IMR-90 (cell line): ENCODE data around the gene SVEP1. TPM values are rescaled to one million over a fixed set of nuclear protein-coding genes. Genes with fewer than 3 reads are reported as not detected.

Source experiments
- ATAC-seq: fragments of 200-7000 bp; cut with Tn5 transposase; 2 replicates; pipeline ENCODE4 v1.9.1; 2020; ENCODE audit warnings: low read depth, mild to moderate bottlenecking, moderate library complexity
- BruUV-seq: library from RNA; stranded (reverse); fragments of 400-500 nt; replicated peaks from 2 replicates; lab custom pipeline; 2021; lab: Mats Ljungman, UMichigan
- CTCF ChIA-PET: fragments of 300-600 bp; formaldehyde crosslinking; extraction: SDS; loops from one replicate; lab custom pipeline; 2021; ENCODE audit warnings: antibody characterized with exemption; lab: Yijun Ruan, JAX
- POLR2A ChIA-PET: fragments of 300-600 bp; sonication (Branson Sonifier 250); formaldehyde crosslinking; loops from one replicate; lab custom pipeline; 2022; ENCODE audit warnings: antibody characterized with exemption; ENCODE audit not compliant: unreplicated experiment; lab: Charles Lee
- DNase-seq: peaks from one replicate; pipeline ENCODE4 v3.0.0; 2013
- H2AFZ ChIP-seq: replicated peaks from 2 replicates; pipeline ENCODE3; 2013; ENCODE audit warnings: low read length, mild to moderate bottlenecking; ENCODE audit not compliant: poor library complexity
- H2AK5ac ChIP-seq: 2 replicates; pipeline ENCODE4 v1.6.1; 2013; ENCODE audit warnings: low read depth, low read length, inconsistent platforms
- H2AK9ac ChIP-seq: replicated peaks from 2 replicates; pipeline ENCODE3; 2013; ENCODE audit warnings: mild to moderate bottlenecking, low read depth, low read length, moderate library complexity; ENCODE audit not compliant: poor library complexity
- H2BK120ac ChIP-seq: 2 replicates; pipeline ENCODE4 v1.6.1; 2013; ENCODE audit warnings: low read depth, low read length, inconsistent platforms
- H2BK15ac ChIP-seq: 3 replicates; pipeline ENCODE4 v1.6.1; 2013; ENCODE audit warnings: low read depth, low read length, inconsistent platforms
- H2BK20ac ChIP-seq: 2 replicates; pipeline ENCODE4 v1.6.1; 2013; ENCODE audit warnings: low read depth, mild to moderate bottlenecking, inconsistent platforms, low read length, moderate library complexity
- H2BK5ac ChIP-seq: 2 replicates; pipeline ENCODE4 v1.6.1; 2013; ENCODE audit warnings: mild to moderate bottlenecking, low read depth, low read length, inconsistent platforms; ENCODE audit not compliant: poor library complexity, severe bottlenecking
- H3K14ac ChIP-seq: replicated peaks from 2 replicates; pipeline ENCODE4 v1.6.1; 2013; ENCODE audit warnings: low read depth, low read length, inconsistent platforms
- H3K18ac ChIP-seq: 2 replicates; pipeline ENCODE4 v1.6.1; 2013; ENCODE audit warnings: low read depth, low read length, control low read depth
- H3K23ac ChIP-seq: 2 replicates; pipeline ENCODE4 v1.6.1; 2013; ENCODE audit warnings: low read depth, low read length, inconsistent platforms
- H3K27ac ChIP-seq: 2 replicates; pipeline ENCODE4 v1.5.1; 2013; ENCODE audit warnings: mild to moderate bottlenecking, control low read depth, low read length; ENCODE audit not compliant: insufficient read depth
- H3K27me3 ChIP-seq: 2 replicates; pipeline ENCODE4 v1.6.1; 2013; ENCODE audit warnings: low read length; ENCODE audit not compliant: control insufficient read depth, insufficient read depth
- H3K36me3 ChIP-seq: 2 replicates; pipeline ENCODE4 v1.6.1; 2013; ENCODE audit warnings: low read length, mixed read lengths; ENCODE audit not compliant: control insufficient read depth, insufficient read depth
- H3K4ac ChIP-seq: 2 replicates; pipeline ENCODE4 v1.6.1; 2013; ENCODE audit warnings: low read depth, low read length, inconsistent platforms
- H3K4me1 ChIP-seq: 2 replicates; pipeline ENCODE4 v1.6.1; 2013; ENCODE audit warnings: low read length, mixed read lengths; ENCODE audit not compliant: control insufficient read depth, insufficient read depth
- H3K4me2 ChIP-seq: 2 replicates; pipeline ENCODE4 v1.6.1; 2013; ENCODE audit warnings: low read depth, mild to moderate bottlenecking, control low read depth, low read length, moderate library complexity
- H3K4me3 ChIP-seq: 2 replicates; pipeline ENCODE4 v1.5.1; 2013; ENCODE audit warnings: low read depth, mild to moderate bottlenecking, control low read depth, low read length, moderate library complexity; ENCODE audit not compliant: insufficient read depth
- H3K56ac ChIP-seq: 2 replicates; pipeline ENCODE4 v1.6.1; 2013; ENCODE audit warnings: low read length, inconsistent platforms; ENCODE audit not compliant: insufficient read depth; ENCODE audit errors: extremely low read depth
- H3K79me1 ChIP-seq, 2 experiments: 2 replicates each; pipeline ENCODE4 v1.6.1; 2013; ENCODE audit warnings: low read length in 2 of 2, inconsistent platforms in 1 of 2, low read depth in 1 of 2
- H3K9ac ChIP-seq: 2 replicates; pipeline ENCODE4 v1.6.1; 2013; ENCODE audit warnings: low read depth, low read length, control low read depth
- H3K9me1 ChIP-seq: 2 replicates; pipeline ENCODE4 v1.6.1; 2013; ENCODE audit warnings: low read length, inconsistent platforms; ENCODE audit not compliant: insufficient read depth
- H3K9me3 ChIP-seq: 2 replicates; pipeline ENCODE4 v1.6.1; 2013; ENCODE audit warnings: low read length; ENCODE audit not compliant: control insufficient read depth, insufficient read depth
- H4K20me1 ChIP-seq: 2 replicates; pipeline ENCODE4 v1.6.1; 2013; ENCODE audit warnings: low read length, inconsistent platforms; ENCODE audit not compliant: insufficient read depth
- H4K5ac ChIP-seq: 2 replicates; pipeline ENCODE4 v1.6.1; 2013; ENCODE audit warnings: mild to moderate bottlenecking, low read depth, low read length, control low read depth
- H4K8ac ChIP-seq, 2 experiments: 2 replicates each; pipeline ENCODE4 v1.6.1; 2013; ENCODE audit warnings: low read depth in 2 of 2, low read length in 2 of 2, control low read depth in 1 of 2, inconsistent platforms in 1 of 2
- H4K91ac ChIP-seq: 2 replicates; pipeline ENCODE4 v1.6.1; 2013; ENCODE audit warnings: low read depth, low read length, inconsistent platforms; ENCODE audit not compliant: insufficient read depth
- BHLHE40 ChIP-seq: fragments of 150-350 bp; IDR thresholded peaks from 2 replicates; pipeline ENCODE4 v1.6.1; 2016; ENCODE audit warnings: mild to moderate bottlenecking, low read depth, low read length
- CEBPB ChIP-seq: IDR thresholded peaks from 2 replicates; pipeline ENCODE4 v1.6.1; 2012; ENCODE audit warnings: low read depth, low read length, improper control_type of control experiment
- CHD1 ChIP-seq: IDR thresholded peaks from 2 replicates; pipeline ENCODE4 v1.6.1; 2012; ENCODE audit warnings: low read depth, low read length, improper control_type of control experiment
- CTCF ChIP-seq: conservative IDR thresholded peaks from 2 replicates; pipeline ENCODE4 v1.5.1; 2012; ENCODE audit warnings: mild to moderate bottlenecking, low read depth, low read length, improper control_type of control experiment
- FOS ChIP-seq: fragments of 150-350 bp; IDR thresholded peaks from 2 replicates; pipeline ENCODE4 v1.6.1; 2016; ENCODE audit warnings: low read depth, low read length
- MAFK ChIP-seq: IDR thresholded peaks from 2 replicates; pipeline ENCODE4 v1.6.1; 2012; ENCODE audit warnings: low read depth, low read length, improper control_type of control experiment
- MAZ ChIP-seq: IDR thresholded peaks from 2 replicates; pipeline ENCODE4 v1.6.1; 2012; ENCODE audit warnings: low read depth, mild to moderate bottlenecking, low read length, improper control_type of control experiment, moderate library complexity, borderline replicate concordance
- MXI1 ChIP-seq: IDR thresholded peaks from 2 replicates; pipeline ENCODE4 v1.6.1; 2012; ENCODE audit warnings: low read depth, mild to moderate bottlenecking, low read length, moderate library complexity, borderline replicate concordance
- NFE2L2 ChIP-seq: fragments of 150-350 bp; IDR thresholded peaks from 2 replicates; pipeline ENCODE4 v1.6.1; 2016; ENCODE audit warnings: low read depth, mild to moderate bottlenecking, low read length
- POLR2A ChIP-seq: IDR thresholded peaks from 2 replicates; pipeline ENCODE4 v1.6.1; 2012; ENCODE audit warnings: mild to moderate bottlenecking, low read depth, low read length
- RAD21 ChIP-seq: IDR thresholded peaks from 2 replicates; pipeline ENCODE4 v1.6.1; 2012; ENCODE audit warnings: low read length, improper control_type of control experiment
- RCOR1 ChIP-seq: IDR thresholded peaks from 2 replicates; pipeline ENCODE4 v1.6.1; 2012; ENCODE audit warnings: mild to moderate bottlenecking, low read length, improper control_type of control experiment; ENCODE audit not compliant: insufficient replicate concordance
- RFX5 ChIP-seq: IDR thresholded peaks from 2 replicates; pipeline ENCODE4 v1.8.0; 2012; ENCODE audit warnings: low read depth, mild to moderate bottlenecking, low read length, moderate library complexity
- SMC3 ChIP-seq: fragments of 150-350 bp; IDR thresholded peaks from 2 replicates; pipeline ENCODE4 v1.6.1; 2016; ENCODE audit warnings: low read depth, mild to moderate bottlenecking, antibody characterized with exemption, low read length, moderate library complexity
- WGBS, 2 experiments: methylation state at CpG; one replicate each; pipeline versions ENCODE4 v1.1.5 to v1.1.7; 2013; ENCODE audit warnings: missing lambda C conversion rate in 2 of 2; ENCODE audit not compliant: insufficient read length in 1 of 2; ENCODE audit errors: extremely low coverage in 2 of 2; 5-methylcytosine and 5-hydroxymethylcytosine counted together
- dilution Hi-C: fragments of 300-500 bp; cut with HindIII; formaldehyde crosslinking; loops from one replicate; pipeline ENCODE4 v1.14.3; 2018; ENCODE audit warnings: low sequenced_read_pairs; ENCODE audit not compliant: unreplicated experiment
- in situ Hi-C: fragments of 300-500 bp; cut with MboI; formaldehyde crosslinking; loops from 3 replicates; pipeline ENCODE4 v1.14.3; 2019; ENCODE audit warnings: low sequenced_read_pairs, inconsistent platforms, mixed read lengths
- intact Hi-C: fragments of 100-400 bp; cut with micrococcal nuclease; formaldehyde crosslinking; loops from 2 replicates; pipeline ENCODE4 v1.10.0; 2022
- polyA plus RNA-seq, 3 experiments: library from polyadenylated mRNA; depleted of rRNA; stranded (reverse); fragments of >200 nt; gene quantifications; 2 replicates each; pipeline ENCODE4 v1.2.3, GENCODE V29; 2012; ENCODE audit warnings: low replicate concordance in 1 of 3
- total RNA-seq: library from RNA; depleted of rRNA; stranded (reverse); fragments of >200 nt; gene quantifications from 2 replicates; pipeline ENCODE4 v1.2.3, GENCODE V29; 2012
- TF ChIP-seq, protein P1 (sequence below): fragments of 150-350 bp; IDR thresholded peaks from 2 replicates; pipeline ENCODE4 v1.6.1; 2016; ENCODE audit warnings: low read depth, mild to moderate bottlenecking, low read length, moderate library complexity, borderline replicate concordance
- TF ChIP-seq, protein P2 (sequence below): fragments of 150-350 bp; IDR thresholded peaks from 2 replicates; pipeline ENCODE4 v1.6.1; 2017; ENCODE audit warnings: mild to moderate bottlenecking, antibody characterized with exemption, low read length, low read depth

Gene SVEP1
- total and polyA plus RNA-seq, 2 of the 4 experiments (the other 2 are of a cell fraction) = 4.8 to 16.7 TPM

GRCh38 chr9:110472111-110472510, 107.4 kb downstream of the SVEP1 start:
- CTCF ChIA-PET = no interaction called here

More at GRCh38 chr9:110472111-110472510, 107.4 kb downstream of the SVEP1 start:
- no peak overlapping the region for H2AK5ac ChIP-seq
- TF ChIP-seq CHD1 = no peak
- TF ChIP-seq BHLHE40 = no peak
- TF ChIP-seq RAD21 = no peak
- no peak for TF ChIP-seq MAFK
- no peak for TF ChIP-seq FOS
- no peak for TF ChIP-seq SMC3
- TF ChIP-seq, protein P1, sequence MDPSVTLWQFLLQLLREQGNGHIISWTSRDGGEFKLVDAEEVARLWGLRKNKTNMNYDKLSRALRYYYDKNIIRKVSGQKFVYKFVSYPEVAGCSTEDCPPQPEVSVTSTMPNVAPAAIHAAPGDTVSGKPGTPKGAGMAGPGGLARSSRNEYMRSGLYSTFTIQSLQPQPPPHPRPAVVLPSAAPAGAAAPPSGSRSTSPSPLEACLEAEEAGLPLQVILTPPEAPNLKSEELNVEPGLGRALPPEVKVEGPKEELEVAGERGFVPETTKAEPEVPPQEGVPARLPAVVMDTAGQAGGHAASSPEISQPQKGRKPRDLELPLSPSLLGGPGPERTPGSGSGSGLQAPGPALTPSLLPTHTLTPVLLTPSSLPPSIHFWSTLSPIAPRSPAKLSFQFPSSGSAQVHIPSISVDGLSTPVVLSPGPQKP = no peak
- no peak for TF ChIP-seq RCOR1
- TF ChIP-seq CTCF = no peak
- TF ChIP-seq MXI1 = no peak
- no peak for TF ChIP-seq CEBPB
- TF ChIP-seq, protein P2, sequence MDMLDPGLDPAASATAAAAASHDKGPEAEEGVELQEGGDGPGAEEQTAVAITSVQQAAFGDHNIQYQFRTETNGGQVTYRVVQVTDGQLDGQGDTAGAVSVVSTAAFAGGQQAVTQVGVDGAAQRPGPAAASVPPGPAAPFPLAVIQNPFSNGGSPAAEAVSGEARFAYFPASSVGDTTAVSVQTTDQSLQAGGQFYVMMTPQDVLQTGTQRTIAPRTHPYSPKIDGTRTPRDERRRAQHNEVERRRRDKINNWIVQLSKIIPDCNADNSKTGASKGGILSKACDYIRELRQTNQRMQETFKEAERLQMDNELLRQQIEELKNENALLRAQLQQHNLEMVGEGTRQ = no peak
- no peak for TF ChIP-seq RFX5
- no peak for TF ChIP-seq POLR2A
- TF ChIP-seq MAZ = no peak
- TF ChIP-seq NFE2L2 = no peak
- H4K8ac ChIP-seq = no peak overlapping the region
- H2BK20ac ChIP-seq = no peak overlapping the region
- H2AFZ ChIP-seq = no peak overlapping the region
- H3K9ac ChIP-seq = no peak overlapping the region
- no TSS peak for BruUV-seq
- H2BK15ac ChIP-seq = no peak overlapping the region
- no peaks in the 10 kb centered on the region for H3K9me3 ChIP-seq
- no peak overlapping the region for H3K4me3 ChIP-seq
- H2BK5ac ChIP-seq = no peak overlapping the region
- H3K79me1 ChIP-seq = no peaks in the 10 kb centered on the region
- no peak overlapping the region for H3K4me2 ChIP-seq
- H3K14ac ChIP-seq = no peak overlapping the region
- H3K18ac ChIP-seq = no peak overlapping the region
- no peaks in the 10 kb centered on the region for H3K27me3 ChIP-seq
- H3K56ac ChIP-seq = no peak overlapping the region
- no peaks in the 10 kb centered on the region for H3K9me1 ChIP-seq
- no peak overlapping the region for H3K27ac ChIP-seq
- DNase-seq (no peak), ATAC-seq (no peak)
- no peak overlapping the region for H2AK9ac ChIP-seq
- H4K5ac ChIP-seq = no peak overlapping the region
- no peaks in the 10 kb centered on the region for H3K4me1 ChIP-seq
- H3K36me3 ChIP-seq = peaks cover 16% of the 10 kb centered on the region
- WGBS, 2 experiments = 89% methylated on average over 3 of the region's 6 CpGs; no CpG with 5 or more reads in 1 of the 2 experiments
- intact Hi-C loops (no loop called here), in situ Hi-C loops (no loop called here), dilution Hi-C loops (no loop called here)
- no peak overlapping the region for H3K23ac ChIP-seq
- H3K4ac ChIP-seq = no peak overlapping the region
- no peak overlapping the region for H2BK120ac ChIP-seq
- POLR2A ChIA-PET = no interaction called here
- H4K91ac ChIP-seq = no peak overlapping the region
- H4K20me1 ChIP-seq = no peaks in the 10 kb centered on the region
